GM21526 (cell line): ENCODE data around the gene HILPDA.
A peak's percentile ranks its signal among the peaks of the same experiment; 100 is the strongest.
"Not testable (repeated sequence)": the region's sequence is repeated elsewhere in the genome, so short reads cannot be mapped to it uniquely, and the experiment has no call there.

ENCODE experiments used
- ATAC-seq: cut with Tn5 transposase; IDR thresholded peaks from one replicate; pipeline ENCODE4 v1.9.1; 2021; ENCODE audit warnings: moderate library complexity; ENCODE audit not compliant: unreplicated experiment, low FRiP score

The HILPDA gene

DNA sequence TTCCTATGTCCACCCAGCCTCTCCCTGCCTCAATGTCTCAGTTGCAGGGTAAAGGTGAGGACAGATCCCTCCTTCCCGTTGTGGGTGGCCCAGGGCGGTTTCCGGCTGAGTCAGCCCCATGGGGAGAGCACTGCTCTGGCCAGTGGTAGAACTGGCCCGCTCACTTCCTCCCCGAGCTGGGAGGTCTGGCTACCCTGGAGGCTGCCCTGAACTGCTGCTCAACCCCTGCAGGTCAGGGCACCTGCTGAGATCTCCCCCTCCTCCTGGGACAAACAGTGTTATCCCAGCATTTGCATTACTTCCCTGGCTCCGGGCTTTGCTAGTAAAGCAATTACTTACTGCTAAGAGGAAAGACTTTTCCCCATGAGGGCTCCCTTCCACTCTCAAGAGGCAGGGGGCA is 24.5 kb upstream of the HILPDA start:
- no peak for ATAC-seq

DNA sequence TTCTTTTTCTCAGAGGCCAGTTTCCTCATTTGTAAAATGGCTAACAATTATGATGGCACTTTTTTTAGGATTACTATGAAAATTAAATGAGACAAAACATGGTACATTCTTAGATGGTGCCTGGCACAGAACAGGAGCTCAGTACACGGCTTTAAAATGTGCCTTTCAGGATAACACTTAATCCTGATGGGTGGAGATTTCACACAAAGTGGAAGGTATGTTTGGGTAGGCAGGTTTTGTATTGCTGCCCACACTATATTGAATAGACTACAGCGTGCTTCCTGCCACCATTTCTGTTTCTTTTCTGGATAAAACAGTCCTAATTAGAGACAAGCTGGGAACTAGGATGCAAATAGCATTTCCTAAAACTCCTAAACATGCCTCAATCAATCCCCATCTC is 23.9 kb upstream of the HILPDA start:
- no peak for ATAC-seq

DNA sequence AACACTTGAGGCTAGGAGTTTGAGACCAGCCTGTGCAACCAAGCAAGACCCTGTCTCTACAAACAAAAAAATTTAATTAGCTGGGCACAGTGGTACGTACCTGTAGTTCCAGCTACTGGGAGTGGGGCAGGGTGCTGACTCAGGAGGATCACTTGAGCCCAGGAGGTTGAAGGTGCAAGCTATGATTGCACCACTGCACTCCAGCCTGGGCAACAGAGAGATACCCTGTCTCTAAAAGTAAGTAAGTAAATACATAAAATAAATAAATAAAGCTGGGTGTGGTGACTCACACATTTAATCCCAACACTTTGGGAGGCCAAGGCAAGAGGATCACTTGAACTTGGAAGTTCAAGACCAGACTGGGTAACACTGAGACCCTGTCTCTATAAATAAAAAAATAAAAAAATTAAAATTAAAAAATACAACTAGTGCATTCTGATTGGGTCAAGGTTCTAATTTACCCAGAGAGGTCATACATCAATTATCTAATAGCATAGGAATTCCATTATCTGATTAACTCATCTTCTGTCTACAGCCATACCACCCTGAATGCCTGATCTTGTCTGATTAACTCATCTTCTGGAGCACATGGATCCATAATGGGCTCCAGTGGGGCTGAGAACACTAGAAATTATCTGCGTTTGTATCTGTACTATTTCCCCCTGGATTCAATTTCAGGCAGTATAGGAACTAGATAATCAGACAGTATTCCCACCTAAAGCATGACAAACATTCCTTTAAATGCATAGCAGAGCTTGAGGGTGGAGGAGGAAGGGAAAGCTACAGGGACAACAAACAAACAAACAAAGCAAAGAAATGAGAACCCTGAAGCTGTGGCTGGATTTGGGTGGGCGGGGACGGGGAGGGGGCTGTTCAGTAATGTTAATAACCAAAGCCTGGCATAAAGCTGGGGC is 21.0 kb upstream of the HILPDA start:
- ATAC-seq, result no peak

GRCh38 chr7:128435327-128435686 is 20.4 kb upstream of the HILPDA start:
- ATAC-seq, result no peak

DNA sequence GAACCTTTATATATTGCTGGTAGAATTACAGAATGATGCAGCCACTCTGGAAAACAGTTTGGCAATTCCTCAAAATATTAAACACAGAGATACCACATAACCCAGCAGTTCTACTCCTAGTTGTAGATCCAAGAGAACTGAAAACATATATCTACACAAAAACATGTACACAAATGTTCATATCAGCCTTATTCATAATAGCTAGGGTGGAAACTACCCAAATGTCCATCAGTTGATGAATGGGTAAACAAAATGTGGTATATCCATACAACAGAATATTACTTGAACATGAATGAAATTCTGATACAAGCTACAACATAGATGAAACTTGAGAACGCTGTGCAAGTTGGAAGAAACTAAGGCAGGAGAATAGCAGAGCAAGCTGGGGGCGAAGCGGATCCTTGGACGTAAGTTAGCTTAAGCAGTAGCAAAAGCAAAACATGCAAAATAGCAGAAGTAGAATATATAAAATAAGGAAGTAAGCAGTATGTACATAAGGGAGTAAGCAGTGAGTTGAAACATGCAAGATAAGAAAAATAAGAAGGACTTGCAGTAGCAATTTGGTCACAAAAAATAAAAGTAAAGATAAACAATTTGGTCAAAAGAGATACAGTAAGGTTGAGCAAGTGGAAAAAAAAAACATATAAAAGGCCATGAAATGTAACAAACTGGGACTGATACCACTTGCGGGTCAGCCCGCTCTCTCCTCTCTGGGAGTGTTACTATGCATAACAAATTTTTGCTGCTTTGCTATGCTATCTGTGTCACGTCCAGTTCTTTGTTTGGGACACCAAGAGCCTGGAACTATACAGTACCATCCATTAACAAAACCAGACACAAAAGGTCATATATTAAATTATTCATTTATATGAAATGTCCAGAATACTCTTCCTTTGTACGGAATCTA is 18.0 kb upstream of the HILPDA start:
- no peak for ATAC-seq

DNA sequence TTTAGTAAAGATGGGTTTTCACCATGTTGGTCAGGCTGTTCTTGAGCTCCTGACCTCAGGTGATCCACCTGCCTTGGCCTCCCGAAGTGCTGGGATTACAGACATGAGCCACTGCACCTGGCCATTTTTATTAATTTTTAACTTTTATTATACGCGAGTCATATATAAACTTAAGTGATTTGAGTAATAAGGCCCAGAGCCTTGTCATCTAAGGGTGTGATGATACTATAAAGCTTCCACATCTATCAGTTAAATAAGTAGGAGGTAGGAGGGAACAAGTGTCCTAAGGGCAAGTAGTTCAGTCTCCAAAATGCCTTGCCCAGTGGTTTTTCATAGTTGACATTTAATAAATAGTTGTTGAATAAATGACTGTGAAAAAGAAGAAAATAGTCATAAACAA is 13.3 kb upstream of the HILPDA start:
- no peak for ATAC-seq

- ATAC-seq, result no peak
These were observed 11.7 kb upstream of the HILPDA start for GRCh38 chr7:128443831-128444600.

DNA sequence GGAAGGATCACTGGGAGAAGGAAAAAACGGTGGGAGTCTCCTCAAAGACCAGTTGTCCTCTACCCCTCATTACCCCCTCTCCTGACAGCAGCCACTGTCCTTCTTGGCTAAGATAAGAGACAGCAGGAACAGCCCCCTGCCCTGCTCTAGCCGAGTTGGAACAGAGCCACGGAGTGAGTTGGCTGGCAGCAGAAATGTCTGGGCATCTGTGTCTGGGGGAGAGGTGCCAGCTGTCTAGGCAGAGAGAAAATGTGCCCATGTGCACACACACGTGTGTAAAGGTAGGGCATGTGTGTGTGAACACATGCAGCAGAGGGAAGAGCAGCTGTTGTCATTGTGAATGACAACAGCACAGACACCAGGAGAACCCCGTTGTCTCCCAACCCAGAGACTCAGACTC is 9.4 kb upstream of the HILPDA start:
- ATAC-seq, result no peak

DNA sequence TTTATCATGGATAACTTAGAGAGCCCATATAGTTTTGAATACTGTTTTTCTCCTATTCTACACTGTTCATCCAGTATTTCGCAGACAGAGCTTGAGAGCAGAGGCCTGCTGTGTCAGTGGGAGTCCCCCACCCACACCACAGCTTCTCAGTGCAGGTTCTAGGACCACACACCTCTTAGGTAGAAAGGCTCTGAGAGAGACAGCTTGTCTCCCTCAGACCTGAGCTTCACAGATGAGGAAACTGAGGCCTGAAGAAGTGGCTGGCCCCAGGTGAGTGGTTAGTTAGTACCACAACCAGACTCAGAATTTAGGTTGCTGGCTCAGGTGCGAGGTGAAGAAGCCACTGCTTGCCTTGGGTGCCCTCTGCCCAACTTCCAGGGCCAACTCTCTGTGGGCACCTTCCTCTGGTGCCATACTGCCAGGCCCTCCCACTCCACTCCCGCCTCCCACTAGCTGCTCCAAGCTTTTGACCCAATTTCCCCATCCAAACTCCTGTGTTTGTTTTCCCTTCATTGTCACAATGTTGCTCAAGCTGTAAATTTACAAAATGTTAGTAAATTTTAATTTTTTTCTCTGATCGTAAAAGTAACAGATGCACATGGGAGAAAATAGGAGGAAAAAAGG is 7.6 kb upstream of the HILPDA start:
- ATAC-seq, result no peak

DNA sequence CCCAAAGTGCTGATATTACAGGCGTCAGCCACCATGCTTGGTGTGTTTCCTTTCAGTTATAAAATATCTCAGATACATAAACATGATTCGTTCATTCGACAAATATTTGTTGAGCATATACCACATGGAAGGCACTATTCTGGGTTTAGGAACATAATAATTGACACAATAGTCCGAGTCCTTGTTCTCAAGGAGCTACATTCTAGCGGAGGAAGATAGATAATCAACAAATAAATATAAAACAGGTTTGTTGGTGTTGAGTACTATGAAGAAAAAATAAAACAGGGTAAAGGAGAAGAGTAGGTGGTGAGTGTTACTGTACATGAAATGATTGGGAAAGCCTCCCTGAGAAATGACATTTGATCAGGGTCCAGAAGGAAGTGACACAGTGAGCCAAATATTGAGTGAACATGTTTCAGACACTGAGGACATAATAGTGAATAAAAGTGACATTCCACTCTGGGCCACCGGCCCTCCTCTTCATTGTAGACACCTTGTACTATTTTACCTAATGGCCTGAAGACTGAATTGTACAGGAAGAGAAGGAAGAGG is 6.9 kb upstream of the HILPDA start:
- no peak for ATAC-seq

DNA sequence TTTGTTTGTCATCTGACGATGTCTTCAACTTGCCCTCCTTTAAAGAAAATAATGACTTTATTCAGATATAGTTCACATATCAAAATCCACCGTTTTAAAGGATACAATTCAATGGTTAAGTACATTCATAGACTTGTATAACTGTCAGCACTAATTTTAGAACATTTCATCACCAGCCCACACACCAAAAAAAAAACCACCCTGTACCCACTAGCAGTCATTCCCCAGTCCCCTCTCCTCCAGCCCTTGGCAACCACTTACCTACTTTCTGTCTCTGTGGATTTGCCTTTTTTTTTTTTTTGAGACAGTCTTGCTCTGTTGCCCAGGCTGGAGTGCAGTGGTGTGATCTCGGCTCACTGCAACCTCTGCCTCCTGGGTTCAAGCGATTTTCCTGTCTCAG is 5.3 kb upstream of the HILPDA start:
- no peak for ATAC-seq

DNA sequence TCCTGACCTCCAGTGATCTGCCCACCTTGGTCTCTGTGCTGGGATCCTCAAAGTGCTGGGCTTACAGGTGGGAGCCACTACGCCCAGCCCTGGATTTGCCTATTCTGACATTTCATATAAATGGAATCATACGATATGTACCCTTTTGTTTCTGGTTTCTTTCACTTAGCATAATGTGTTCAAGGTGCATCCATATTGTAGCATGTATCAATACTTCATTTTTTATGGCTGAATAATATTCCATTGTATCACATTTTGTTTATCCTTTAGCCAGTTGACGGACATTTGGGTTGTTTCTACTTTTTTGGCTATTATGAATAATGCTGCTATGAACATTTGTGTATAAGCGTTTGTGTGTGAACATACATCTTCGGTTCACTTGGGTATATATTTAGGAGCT is 4.8 kb upstream of the HILPDA start:
- no peak for ATAC-seq

GRCh38 chr7:128452552-128452951 is 3.1 kb upstream of the HILPDA start:
- ATAC-seq, result no peak

GRCh38 chr7:128453836-128454804 is 1.6 kb upstream of the HILPDA start:
- no peak for ATAC-seq

DNA sequence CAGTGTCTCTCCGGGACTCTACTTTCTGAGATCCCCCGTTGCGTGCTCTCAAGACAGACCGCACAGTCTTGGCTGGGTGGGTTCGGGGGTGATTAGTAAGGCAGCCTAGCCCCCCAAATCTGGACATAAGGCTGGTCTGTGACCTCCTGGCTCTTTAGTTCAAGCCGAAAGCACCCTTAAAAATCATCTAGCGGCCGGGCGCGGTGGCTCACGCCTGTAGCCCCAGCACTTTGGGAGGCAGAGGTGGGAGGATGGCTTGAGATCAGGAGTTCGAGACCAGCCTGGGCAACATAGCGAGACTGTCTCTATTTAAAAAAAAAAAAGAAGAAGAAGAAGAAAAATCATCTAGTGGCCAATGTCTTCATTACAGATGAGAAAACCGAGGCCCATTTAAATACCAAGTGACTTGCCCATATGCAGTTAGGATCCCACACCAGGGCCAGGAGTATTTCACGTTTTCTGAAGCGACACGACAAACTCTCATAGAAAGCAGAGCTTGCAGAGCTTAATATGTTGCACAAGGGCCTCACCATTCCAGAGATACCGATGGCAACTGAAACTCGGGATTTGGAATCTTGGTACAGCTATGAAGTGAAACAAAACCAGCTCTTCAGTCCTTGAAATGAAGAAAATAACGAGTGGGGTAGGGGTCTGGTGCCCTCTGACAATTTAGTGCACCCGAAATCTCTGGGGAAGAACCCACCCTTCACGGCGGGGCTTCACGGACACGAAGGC is 703 bp upstream of the HILPDA start:
- no peak for ATAC-seq

DNA sequence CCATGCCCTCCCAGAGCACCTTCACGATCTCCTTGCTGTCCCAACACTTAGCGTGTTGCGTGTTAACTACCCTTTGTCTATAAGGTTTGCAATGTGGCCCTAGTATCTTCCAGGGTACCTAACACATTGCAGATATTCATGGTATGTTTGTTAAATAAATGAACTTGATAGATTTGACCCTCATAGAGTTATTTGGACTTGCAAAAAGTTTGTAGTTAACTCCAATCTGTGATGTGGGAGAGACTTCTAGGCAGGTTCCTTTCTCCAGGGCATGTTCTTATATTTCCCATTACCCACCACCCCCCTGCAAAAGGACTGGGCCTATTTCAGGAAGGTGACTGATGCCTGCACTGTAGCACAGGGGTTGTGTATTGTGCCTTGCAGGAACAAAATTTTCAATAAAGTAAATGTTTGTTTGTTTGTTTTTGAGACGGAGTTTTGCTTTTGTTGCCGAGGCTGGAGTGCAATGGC is 612 bp downstream of the HILPDA start:
- peak; percentile 7 for ATAC-seq

- not testable (repeated sequence) for ATAC-seq
These were observed 1.7 kb downstream of the HILPDA start for GRCh38 chr7:128457385-128457784.

DNA sequence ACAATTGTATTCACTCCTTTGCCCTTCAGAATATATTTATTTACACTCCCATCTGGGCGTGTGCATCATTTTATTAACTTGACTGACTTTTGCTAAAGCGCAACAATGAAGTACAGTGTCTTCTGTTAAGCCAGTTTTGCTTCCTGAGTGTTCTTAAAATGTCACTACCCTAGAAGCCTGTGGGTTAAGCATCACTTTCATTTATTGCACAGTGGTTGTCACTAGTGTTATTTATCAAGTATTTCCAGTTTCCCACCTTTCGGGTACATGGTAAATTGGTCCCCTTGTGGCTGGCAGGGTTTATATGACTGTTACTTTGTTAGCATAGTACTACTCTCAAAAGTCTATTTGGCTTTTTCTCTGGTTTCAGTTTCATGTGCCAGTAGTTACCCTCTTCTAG is 3.3 kb downstream of the HILPDA start:
- ATAC-seq, result peak; percentile 9
